GM10266 (cell line): ENCODE data around the gene ASAP2.

Experiments used
- DNase-seq: peaks from one replicate; pipeline ENCODE4 v3.0.0; 2012; ENCODE audit errors: extremely low spot score
- TF ChIP-seq, protein P1 (sequence below): IDR thresholded peaks from 2 replicates; pipeline ENCODE4 v1.5.1; 2012; ENCODE audit warnings: mild to moderate bottlenecking, low read depth; ENCODE audit not compliant: control insufficient read depth, insufficient read depth; ENCODE audit errors: missing control alignments

ASAP2 gene

GRCh38 chr2:9165625-9166024 is 41.0 kb upstream of the ASAP2 start:
- TF ChIP-seq, protein P1, sequence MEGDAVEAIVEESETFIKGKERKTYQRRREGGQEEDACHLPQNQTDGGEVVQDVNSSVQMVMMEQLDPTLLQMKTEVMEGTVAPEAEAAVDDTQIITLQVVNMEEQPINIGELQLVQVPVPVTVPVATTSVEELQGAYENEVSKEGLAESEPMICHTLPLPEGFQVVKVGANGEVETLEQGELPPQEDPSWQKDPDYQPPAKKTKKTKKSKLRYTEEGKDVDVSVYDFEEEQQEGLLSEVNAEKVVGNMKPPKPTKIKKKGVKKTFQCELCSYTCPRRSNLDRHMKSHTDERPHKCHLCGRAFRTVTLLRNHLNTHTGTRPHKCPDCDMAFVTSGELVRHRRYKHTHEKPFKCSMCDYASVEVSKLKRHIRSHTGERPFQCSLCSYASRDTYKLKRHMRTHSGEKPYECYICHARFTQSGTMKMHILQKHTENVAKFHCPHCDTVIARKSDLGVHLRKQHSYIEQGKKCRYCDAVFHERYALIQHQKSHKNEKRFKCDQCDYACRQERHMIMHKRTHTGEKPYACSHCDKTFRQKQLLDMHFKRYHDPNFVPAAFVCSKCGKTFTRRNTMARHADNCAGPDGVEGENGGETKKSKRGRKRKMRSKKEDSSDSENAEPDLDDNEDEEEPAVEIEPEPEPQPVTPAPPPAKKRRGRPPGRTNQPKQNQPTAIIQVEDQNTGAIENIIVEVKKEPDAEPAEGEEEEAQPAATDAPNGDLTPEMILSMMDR, result no peak
- DNase-seq, result no peak

DNA sequence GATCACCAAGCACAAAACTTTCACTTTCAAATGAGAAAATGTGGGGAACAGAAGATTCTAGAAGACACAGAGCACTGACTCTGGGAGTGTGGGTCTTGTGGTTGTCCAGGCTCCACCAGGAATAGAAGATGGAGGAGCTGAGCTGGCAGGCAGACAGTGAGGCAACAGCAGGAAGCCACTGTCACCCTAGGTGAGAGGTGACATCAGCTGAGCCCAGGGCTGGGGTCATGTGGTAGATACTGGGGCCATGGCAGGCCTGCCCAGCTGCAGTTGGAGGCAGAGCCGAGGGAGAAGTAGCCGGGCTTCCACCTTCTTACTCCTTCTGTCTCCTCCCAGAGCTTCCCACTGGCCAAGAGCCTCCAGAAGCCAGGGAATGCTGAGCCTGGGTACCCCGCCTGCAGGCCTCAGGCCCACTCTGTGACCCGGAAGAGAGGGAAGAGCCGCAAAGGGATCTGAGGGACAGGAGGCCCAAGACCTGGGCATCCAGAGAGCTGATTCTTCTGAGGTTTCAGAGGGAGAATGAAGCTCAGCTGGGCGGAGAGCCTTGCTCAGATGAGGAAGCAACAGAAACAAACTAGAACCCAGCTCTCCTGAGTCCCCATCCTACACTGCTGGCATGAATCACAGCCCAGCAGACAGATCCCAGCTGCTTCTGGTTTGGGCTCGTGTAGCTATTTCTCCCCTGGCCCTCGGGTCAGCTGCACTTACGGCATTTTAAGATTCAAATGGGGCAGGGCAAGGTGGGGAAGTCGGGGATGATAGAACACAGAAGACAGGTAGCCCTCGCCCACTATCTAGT is 39.8 kb upstream of the ASAP2 start:
- TF ChIP-seq, protein P1, result no peak
- DNase-seq, result no peak

GRCh38 chr2:9167718-9168657 is 38.6 kb upstream of the ASAP2 start:
- no peak for DNase-seq
- TF ChIP-seq, protein P1, result no peak

DNA sequence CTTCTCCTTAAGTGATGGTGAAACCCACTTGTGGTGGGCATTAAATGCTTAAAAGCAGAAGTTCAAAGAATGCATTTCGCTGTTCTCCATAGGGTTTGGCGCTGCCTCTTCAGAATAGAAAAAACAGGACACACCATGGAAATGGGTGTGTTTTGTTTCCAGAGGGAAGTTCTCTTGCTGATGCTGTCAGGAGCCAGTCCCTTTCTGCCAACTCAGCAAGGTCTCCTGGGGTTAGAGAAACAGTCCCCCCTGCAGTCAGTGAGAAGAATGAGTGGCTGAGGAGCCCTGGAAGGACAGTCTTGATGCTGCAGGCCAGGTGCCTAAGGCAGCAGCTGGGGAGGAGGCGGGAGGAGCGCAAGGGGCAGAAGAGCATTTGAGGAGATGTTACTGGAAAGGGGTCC is 37.8 kb upstream of the ASAP2 start:
- TF ChIP-seq, protein P1, result no peak
- no peak for DNase-seq

GRCh38 chr2:9169349-9170107 is 37.1 kb upstream of the ASAP2 start:
- TF ChIP-seq, protein P1, result no peak
- DNase-seq, result no peak

DNA sequence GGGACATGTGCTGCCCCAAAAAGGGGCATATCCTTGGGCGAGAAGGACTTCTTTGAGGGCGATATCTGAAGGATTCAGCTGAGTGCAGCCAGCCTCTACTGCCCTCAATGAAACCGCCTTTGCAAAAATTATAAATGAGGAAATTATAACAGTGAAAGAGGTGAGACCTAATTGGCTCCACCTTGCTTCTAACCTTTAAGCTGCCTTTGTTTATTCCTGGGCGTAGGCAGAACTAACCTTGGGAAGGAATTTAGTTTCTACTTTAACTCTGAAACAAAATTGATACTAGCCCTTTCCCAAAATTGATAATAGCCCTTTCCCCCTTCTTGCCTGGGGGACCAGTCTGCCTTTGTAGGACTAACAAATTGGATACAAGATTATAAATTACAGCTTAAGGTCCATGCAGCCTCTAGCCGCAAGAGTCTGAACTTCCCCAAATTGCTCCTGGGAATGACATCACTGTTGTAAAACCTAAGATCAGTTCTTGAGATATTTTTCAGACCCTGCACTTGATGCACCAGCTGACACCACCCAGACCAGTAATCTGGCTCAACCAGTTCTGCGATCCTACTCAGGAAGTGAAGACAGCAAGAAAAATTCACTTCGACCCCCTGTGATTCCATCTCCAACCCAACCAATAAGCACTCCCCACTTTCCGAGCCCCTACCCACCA is 36.0 kb upstream of the ASAP2 start:
- no peak for DNase-seq
- TF ChIP-seq, protein P1, result no peak
